PC-3 (cell line): ENCODE results near the gene PRICKLE1.

Experiments used
- CTCF ChIP-seq: fragments of 300-600 bp; sonication (generic); conservative IDR thresholded peaks from 2 replicates; pipeline ENCODE4 v1.5.1; 2017; ENCODE audit warnings: antibody characterized with exemption, low read depth, mild to moderate bottlenecking, low read length
- EZH2 ChIP-seq: fragments of 300-600 bp; sonication (generic); IDR thresholded peaks from one replicate; pipeline ENCODE4 v1.6.1; 2017; ENCODE audit warnings: antibody characterized with exemption, mild to moderate bottlenecking, low read length; ENCODE audit not compliant: unreplicated experiment
- EZH2phosphoT487 ChIP-seq: fragments of 300-600 bp; sonication (generic); IDR thresholded peaks from 2 replicates; pipeline ENCODE4 v1.6.1; 2018; ENCODE audit warnings: mild to moderate bottlenecking, antibody characterized with exemption, low read length, borderline replicate concordance

DNA sequence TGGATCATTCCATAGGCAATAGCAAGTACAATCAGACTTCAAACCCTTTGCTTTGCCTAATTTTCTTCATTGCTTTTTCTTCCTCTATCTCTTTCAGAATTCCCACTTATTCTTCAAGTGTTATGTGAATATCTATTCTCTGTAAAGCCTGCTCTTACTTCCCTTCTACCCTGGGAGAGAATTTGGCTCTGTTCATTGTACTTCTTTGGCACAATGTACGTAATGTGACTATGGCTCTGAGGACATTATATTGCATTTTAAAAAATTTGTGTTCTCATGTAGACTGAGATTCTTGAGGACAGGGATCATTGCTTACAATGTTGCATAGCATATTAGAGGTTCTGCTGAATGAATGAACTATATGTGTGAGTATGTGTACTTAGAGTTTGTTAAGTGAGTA lies 16.9 kb upstream of the PRICKLE1 start:
- no peak for TF ChIP-seq CTCF
- no peak for TF ChIP-seq EZH2
- TF ChIP-seq EZH2phosphoT487: no peak
